Measurements from ENCODE around the gene COPA. TPM values are rescaled to one million over a fixed set of nuclear protein-coding genes. Genes with fewer than 3 reads are reported as not detected.

Gene COPA
- total RNA-seq, 4 donors from 2014 or later = 172 to 334 (median 182) TPM

- 95% methylated on average over 1 of the region's 1 CpG for WGBS, 2 donors
- intact Hi-C loops (cut with DNase I) = no loop called here
Observed at GRCh38 chr1:160247053-160247452, 96.0 kb downstream of the COPA start.

DNA sequence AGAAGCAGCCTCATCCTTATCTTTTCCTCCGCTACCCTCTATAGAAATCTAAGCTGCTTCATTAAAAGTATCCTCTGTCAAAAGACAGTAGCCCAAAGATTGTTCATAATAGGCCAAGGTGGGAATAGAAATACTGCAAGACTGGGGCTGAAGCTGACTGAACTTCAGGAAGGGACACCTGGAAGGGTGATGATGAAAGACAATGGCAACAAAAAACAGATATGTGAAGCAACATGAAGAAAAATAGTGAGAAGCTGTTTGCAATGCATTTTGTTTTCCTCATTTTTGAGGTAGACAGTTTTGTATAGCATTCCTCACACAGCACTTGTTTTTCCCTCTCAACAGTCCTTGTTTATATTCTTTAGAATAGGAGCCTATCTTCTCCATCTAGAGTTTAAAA lies 97.6 kb downstream of the COPA start:
- H3K9me3 ChIP-seq = no peaks in the 10 kb centered on the region
- 98 to 100% methylated on average over 1 of the region's 1 CpG for WGBS, 2 donors
- no peak overlapping the region for H3K4me3 ChIP-seq (replicated peaks in 1 of 3)
- no peaks in the 10 kb centered on the region for H3K27me3 ChIP-seq
- TF ChIP-seq CTCF (IDR thresholded peaks at IDR 0.05) = no peak
- TF ChIP-seq POLR2A (IDR thresholded peaks at IDR 0.05) = no peak
- H3K36me3 ChIP-seq = peaks cover 0 to 1% of the 10 kb centered on the region in 2 donors
- no peak overlapping the region for H3K27ac ChIP-seq
- DNase-seq = no peak
- peaks cover 10 to 15% of the 10 kb centered on the region in 2 donors for H3K4me1 ChIP-seq
- intact Hi-C loops (cut with DNase I) = no loop called here

More at GRCh38 chr1:160247053-160247452, 96.0 kb downstream of the COPA start:
- no peak for TF ChIP-seq CTCF (IDR thresholded peaks at IDR 0.05)
- no peak for TF ChIP-seq POLR2A (IDR thresholded peaks at IDR 0.05)
- no peak overlapping the region for H3K4me3 ChIP-seq (replicated peaks in 1 of 3)
- no peaks in the 10 kb centered on the region for H3K27me3 ChIP-seq
- H3K4me1 ChIP-seq = peaks cover 18 to 31% of the 10 kb centered on the region in 2 donors
- DNase-seq = no peak
- H3K36me3 ChIP-seq = no peaks in the 10 kb centered on the region
- H3K27ac ChIP-seq = no peak overlapping the region
- no peaks in the 10 kb centered on the region for H3K9me3 ChIP-seq

GRCh38 chr1:160244209-160244608 lies 98.8 kb downstream of the COPA start:
- H3K27ac ChIP-seq = no peak overlapping the region
- DNase-seq = no peak
- no peaks in the 10 kb centered on the region for H3K9me3 ChIP-seq
- no peaks in the 10 kb centered on the region for H3K27me3 ChIP-seq
- intact Hi-C loops (cut with DNase I) = no loop called here
- peaks cover 8 to 13% of the 10 kb centered on the region in 2 donors for H3K36me3 ChIP-seq
- H3K4me1 ChIP-seq = peaks cover 10 to 15% of the 10 kb centered on the region in 2 donors
- WGBS, 2 donors = 78 to 81% methylated on average over 1 of the region's 1 CpG
- TF ChIP-seq POLR2A (IDR thresholded peaks at IDR 0.05) (no peak), CTCF (IDR thresholded peaks at IDR 0.05) (no peak)
- no peak overlapping the region for H3K4me3 ChIP-seq (replicated peaks in 1 of 3)

- TF ChIP-seq POLR2A (IDR thresholded peaks at IDR 0.05) (no peak), CTCF (IDR thresholded peaks at IDR 0.05) (no peak)
- no peak overlapping the region for H3K27ac ChIP-seq
- peaks cover 11 to 18% of the 10 kb centered on the region in 2 donors for H3K36me3 ChIP-seq
- H3K9me3 ChIP-seq = no peaks in the 10 kb centered on the region
- no peaks in the 10 kb centered on the region for H3K27me3 ChIP-seq
- DNase-seq = no peak
- H3K4me1 ChIP-seq = peaks cover 10 to 15% of the 10 kb centered on the region in 2 donors
- intact Hi-C loops (cut with DNase I) = no loop called here
- H3K4me3 ChIP-seq (replicated peaks in 1 of 3) = no peak overlapping the region
Observed at GRCh38 chr1:160243767-160244166, 99.3 kb downstream of the COPA start.

GRCh38 chr1:160239582-160240299 lies 103.3 kb downstream of the COPA start:
- TF ChIP-seq CTCF (IDR thresholded peaks at IDR 0.05) = no peak
- no peak for TF ChIP-seq POLR2A (IDR thresholded peaks at IDR 0.05)
- H3K36me3 ChIP-seq = peaks cover 41 to 48% of the 10 kb centered on the region in 2 donors
- 95 to 96% methylated on average over 24 of the region's 24 CpGs for WGBS, 2 donors
- no peak overlapping the region for H3K27ac ChIP-seq
- intact Hi-C loops (cut with DNase I) = no loop called here
- no peak for DNase-seq
- no peaks in the 10 kb centered on the region for H3K4me1 ChIP-seq
- no peaks in the 10 kb centered on the region for H3K9me3 ChIP-seq
- no peak overlapping the region for H3K4me3 ChIP-seq (replicated peaks in 1 of 3)
- H3K27me3 ChIP-seq = no peaks in the 10 kb centered on the region
